Putamen (tissue), 1 donor: ENCODE results near the gene MRM1.

Source experiments
- DNase-seq: peaks from one replicate; pipeline ENCODE4 v3.0.0-alpha.2; 2016; ENCODE audit warnings: low spot score

MRM1 gene, protein sequence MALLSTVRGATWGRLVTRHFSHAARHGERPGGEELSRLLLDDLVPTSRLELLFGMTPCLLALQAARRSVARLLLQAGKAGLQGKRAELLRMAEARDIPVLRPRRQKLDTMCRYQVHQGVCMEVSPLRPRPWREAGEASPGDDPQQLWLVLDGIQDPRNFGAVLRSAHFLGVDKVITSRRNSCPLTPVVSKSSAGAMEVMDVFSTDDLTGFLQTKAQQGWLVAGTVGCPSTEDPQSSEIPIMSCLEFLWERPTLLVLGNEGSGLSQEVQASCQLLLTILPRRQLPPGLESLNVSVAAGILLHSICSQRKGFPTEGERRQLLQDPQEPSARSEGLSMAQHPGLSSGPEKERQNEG

DNA sequence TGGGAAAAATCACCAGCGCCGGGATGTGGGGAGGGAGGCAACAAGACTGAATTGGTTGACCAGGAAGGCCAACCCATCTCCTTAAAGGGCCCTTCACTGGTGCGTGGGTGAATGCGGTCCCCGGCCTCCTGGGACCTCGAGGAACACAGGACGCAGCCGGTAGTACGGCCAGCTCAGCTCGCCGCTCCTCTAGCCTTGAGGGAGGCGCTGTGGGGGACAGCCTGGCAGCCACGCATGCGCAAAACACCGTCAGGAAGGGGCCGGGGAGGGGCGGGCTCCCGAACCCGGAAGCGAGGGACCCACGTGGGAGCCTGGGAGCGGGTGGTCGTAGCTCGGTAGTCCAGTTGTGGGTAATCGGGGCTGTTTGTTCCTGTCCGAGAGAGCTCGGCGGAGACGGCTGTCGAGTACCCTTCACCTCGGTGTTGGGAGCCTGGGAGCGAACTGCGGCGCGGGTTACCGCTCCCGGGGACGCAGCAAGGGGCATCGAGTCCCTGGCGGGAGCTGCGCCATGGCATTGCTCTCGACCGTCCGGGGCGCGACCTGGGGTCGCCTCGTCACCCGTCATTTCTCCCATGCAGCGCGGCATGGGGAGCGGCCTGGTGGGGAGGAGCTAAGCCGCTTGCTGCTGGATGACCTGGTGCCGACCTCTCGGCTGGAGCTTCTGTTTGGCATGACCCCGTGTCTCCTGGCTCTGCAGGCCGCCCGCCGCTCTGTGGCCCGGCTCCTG, at the start of gene MRM1:
TSS of gene MRM1 (plus strand) at position 281 of the 727 bp plus-strand sequence. CDS start at position 509, 228 bp downstream.
- DNase-seq, result peak; percentile 94

DNA sequence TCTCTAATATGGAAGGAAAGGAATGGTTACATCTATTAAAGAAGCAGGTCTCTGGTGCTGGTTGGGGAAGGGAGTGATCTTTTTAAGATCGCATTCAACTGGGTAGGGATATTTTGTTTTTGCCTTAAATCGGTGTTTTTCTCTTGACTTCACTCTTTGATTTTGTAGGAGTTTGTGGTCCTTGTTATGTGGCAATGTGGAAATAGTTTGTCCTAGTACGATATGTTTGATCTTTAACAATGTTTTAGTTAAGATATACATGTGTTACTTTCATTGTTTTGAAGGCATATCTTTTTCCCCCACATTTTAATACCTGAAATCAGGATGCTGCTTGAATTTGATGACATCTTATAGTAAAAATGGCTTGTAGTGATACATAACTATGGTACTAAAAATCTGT, 47.9 kb upstream of the MRM1 start:
- DNase-seq, result no peak

DNA sequence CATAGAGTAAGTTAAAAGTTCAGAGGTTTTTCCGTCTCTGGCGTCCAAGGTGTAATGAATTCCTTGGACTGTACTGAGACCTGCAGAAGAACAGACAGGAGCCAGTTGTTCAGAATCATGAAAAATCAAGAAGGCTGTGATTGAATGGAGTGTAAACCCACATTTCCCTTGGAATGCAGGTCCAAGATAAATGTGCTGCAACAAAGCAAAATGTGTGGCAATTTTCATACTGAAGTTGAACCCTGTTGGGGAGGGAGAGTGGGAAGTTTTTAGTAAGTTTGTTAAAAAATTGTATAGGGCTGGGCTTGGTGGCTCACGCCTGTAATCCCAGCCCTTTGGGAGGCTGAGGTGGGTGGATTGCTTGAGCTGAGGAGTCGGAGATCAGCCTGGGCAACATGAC, 35.3 kb upstream of the MRM1 start:
- DNase-seq, result no peak

DNA sequence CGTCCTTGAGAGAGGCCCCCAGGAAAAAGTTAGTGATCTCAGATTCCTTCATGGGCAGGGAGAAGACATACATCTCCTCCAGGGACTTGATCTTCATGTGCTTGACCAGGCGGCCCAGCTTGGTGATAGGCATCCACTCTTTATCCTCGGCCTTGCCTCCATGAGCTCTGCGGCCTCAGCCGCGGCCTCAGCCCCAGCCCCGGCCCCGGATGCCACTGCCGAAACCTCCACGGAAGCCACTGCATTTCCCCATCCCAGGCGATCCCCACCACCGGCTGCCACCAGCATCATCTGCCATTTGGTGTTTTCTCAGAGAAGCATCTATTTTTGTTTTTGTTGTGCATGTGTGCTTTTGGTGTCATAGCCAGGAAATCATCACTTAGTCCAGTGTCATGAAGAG, 26.4 kb upstream of the MRM1 start:
- no peak for DNase-seq

DNA sequence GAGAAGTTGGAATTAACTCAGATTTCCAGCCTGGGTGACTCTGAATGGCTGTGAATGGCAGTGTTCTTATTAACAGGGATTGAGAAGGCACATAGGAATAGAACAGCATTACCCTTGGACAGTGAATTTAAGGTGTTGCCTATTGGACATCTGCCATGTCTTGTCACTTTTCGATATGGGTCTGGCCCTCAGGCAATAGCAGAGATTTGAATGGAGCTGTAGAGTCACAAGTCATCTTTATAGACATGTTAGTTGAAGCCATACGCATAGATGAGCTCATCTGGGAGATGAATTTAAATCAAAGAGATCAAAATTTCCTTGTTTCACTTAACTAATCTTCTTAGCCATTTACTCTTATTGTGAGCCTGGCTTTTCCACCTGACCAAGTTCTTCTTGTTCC, 24.6 kb upstream of the MRM1 start:
- DNase-seq, result no peak

DNA sequence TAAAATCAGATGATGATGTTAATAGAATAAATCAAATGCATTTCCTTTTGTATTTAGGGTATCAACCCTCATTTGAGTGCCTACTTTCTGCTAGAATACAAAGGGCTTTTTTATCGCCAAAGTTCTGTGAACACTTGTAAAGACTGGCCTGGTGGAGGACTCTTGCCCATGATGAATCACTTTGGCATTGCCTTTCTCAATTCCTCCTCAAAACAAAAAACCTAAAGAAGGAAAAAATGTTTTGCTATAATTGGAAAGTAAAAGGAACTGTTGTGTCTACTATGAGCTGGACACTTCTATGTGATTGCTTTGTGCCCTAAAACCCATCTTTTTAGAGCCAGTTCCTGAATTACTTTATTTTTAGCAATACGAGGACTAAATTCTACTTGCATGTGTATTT, 22.7 kb upstream of the MRM1 start:
- no peak for DNase-seq

DNA sequence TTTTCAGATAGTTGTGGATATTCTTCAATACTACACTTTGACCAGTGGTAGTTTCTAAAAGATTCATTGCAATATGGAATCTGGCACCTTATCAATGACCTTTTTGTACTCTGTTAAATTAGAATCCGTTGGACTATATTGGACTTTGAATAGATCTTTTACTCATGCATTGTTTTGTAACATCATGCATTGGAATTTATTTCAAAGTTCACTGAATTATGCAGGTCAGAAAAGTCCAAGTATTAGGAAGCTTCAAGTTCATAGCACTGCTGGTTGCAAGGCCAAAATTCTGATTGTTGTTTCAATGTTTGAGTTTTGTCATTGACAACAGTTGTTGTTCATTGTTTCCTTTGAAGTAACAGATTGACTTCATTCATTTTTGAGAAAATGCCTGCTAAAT, 17.6 kb upstream of the MRM1 start:
- DNase-seq, result no peak

DNA sequence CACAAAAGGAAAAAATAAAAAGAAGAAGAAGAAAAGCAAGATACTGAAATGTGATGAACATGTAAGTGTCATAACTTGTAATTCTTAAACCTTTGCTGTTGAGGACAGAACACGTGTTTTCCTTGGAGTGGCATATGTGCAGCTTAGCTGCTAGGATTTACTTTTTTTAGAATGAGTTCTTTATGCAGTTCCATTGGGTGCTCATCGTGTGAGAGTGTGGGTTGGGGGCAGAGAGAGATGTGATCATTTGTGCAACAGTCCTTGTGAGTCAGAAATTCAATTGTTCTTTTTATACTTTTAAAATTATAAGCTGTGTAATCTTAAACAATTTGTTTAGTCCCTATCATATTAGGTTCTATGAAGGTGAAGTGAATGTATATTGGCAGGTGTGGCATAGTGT, 15.2 kb upstream of the MRM1 start:
- DNase-seq, result no peak

DNA sequence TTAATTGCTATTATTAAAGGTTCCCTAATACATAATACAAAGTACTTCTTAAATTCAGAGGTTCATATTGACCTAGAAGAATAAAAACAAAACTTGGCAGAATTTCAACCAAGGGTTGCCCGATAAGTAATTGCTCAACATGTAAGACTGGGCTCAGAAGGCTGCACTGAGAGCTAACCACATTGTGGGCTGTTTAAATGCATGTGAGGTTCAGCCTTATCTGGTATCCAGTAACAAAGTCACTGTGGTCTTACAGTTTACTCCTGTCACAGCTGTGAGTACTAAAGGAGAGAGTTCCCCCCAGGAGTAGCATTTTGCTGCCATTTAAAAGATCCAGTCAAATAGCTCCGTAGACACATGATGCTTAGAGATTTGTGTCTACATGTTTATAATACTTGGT, 11.3 kb upstream of the MRM1 start:
- no peak for DNase-seq

DNA sequence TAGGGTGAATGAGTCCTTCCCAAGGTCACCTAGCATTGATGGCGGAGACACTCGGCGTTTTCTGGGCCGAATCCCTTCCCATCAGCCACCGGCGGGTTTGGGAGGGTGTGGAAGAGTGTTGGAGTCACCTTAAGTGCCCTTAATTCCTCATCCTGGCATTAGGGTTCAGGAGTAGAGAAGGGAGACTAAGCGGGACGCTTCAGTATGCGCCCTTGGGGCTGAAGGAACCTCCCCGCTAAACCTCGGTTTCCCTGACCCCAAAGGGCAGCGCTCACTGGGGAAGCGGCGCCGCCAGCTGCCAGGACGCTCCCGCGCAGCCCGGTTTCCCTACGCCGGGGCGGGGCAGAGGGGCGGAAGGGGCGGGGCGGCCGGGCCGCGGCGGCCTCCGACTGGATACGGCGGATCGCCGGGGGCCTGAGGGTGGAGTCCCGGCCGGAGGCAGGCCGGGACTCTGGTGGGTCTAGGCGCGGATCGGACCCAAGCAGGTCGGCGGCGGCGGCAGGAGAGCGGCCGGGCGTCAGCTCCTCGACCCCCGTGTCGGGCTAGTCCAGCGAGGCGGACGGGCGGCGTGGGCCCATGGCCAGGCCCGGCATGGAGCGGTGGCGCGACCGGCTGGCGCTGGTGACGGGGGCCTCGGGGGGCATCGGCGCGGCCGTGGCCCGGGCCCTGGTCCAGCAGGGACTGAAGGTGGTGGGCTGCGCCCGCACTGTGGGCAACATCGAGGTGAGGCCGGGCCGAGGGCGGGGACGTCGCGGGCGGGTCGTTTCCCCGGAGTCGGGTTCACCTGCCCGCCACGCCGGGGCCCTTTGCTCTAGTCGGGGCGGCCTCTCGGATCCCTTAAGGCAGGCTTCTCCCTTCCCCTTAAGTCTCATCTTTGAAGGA, 9.7 kb upstream of the MRM1 start, which contains the start of gene DHRS11:
TSS of gene DHRS11 (plus strand) at position 446 of the 882 bp plus-strand sequence. CDS start at position 577, 131 bp downstream.
- peak; percentile 82 for DNase-seq

DNA sequence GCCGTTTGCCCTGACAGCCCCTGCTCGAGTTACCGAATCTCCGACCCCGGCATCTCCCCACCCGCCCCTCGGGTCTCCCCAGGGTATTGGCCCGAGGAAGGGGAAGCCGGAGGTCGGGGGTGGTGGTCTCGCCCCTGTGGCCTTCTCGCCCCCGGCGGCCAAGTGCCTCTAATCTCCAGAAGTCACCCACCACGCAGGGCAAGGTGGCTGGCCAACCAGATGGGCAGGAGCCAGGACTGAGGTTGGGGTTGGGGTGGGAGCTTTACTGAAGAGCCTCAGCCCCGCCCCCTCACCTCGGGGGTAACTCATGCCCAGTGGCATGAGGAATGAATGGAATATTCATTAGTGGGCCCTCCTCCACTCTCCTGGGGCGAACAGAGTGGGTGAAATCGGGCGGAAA, 9.1 kb upstream of the MRM1 start:
- DNase-seq, result no peak

DNA sequence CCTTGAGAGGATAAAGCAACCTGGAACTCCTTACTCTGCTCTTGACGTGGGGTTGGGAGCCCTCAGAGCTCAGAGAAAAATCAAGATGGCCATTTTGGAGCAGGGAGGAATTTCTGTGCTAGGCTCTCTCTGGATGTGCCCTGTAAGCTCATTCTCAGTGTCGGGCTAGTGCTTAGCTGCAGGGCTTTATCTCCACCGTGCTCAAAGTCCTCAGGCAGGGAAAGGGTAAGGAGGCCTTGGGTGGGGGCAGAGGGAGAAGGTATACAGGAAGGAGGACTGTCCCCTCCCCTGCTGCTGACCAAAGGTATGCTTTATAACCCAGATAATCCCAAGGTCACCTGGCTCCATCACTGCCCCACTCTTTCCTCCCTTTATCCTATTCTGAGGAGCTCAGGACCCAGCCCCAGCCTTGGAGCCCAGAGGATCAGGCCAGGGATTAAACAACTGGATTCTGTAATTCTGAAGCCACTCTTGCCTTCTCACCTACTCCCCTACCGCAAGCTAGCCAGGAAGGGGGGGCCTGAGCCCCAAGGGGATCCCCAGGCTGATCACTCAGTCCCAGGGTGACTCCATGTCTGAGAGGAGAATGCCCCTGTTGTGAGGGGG, 8.6 kb upstream of the MRM1 start:
- DNase-seq, result no peak

DNA sequence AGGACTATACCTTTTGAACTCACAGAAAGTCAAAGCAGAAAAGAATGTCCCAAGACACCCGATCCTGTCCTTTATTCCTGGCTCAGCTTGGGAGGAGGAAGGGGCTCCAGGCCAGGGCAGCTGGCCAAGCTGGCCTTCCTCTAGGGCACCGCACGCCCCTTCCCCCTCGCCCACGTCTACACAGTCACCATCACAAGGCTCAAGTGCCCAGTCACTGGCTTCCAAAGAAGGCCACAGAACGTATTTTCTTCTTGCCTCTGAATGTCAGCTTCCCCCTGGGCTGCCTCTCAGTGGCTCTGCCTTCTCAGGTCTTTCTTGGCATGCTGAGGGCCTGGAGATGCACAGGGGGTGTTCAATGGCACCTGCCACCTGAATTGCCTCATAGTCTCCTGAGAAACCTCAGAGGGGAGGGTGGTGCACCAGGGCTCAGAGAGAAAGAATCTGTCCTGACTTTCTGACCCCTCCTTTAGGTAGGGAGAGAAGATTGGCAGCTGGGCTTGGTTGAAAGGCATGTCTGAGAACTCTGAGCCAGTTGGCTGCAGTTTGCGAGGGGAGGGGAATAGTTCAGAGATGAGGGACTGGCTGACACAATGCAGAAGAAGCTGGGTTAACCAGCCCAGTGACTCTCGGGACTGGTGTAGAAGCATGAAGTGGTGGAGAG, 7.6 kb upstream of the MRM1 start:
- no peak for DNase-seq

DNA sequence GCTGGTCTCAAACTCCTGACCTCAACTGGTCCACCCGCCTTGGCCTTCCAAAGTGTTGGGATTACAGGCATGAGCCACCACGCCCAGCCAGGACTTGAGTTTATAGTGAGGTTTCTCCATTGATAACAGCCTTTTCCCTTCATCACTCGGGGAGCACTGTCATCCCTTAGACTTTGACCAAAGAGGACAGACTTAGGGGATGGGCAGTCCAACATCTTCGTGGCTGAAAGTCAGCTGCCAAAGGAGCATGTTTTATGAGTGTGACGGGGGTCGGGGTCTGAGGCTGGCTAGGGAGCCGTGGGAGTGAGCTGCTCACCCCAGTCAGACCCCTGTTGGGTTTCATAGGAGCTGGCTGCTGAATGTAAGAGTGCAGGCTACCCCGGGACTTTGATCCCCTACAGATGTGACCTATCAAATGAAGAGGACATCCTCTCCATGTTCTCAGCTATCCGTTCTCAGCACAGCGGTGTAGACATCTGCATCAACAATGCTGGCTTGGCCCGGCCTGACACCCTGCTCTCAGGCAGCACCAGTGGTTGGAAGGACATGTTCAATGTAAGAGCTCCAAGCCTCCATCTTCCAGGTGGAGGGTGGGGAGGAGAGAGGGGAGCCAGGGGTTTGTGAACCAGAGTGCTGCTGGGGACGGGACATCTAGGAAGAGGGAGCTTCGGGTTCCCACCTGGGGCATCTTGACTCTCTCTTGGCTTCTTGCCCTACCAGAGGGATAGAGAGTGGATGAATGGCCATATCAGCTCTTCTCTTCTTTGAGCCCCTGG, 6.6 kb upstream of the MRM1 start:
- DNase-seq, result no peak

DNA sequence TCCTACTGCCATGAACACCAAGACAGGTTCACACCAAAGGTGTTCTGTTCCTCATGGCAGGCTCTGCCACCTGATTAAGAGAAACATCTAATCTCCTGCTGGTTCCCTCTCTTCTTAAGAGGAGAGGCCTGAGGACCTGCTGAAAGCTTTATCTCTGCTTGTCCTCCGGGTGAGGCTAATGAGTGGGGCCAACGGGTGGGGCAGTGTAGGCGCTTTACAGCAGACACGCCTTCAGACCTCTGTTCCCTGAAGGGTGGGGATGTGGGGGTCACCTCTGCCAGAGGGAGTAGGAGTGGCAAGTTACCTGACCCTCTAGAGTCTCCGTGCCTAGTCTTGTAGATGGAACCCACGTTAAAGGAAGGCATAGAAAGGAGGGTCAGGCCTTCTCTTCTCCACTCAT, 4.2 kb upstream of the MRM1 start:
- DNase-seq, result no peak

DNA sequence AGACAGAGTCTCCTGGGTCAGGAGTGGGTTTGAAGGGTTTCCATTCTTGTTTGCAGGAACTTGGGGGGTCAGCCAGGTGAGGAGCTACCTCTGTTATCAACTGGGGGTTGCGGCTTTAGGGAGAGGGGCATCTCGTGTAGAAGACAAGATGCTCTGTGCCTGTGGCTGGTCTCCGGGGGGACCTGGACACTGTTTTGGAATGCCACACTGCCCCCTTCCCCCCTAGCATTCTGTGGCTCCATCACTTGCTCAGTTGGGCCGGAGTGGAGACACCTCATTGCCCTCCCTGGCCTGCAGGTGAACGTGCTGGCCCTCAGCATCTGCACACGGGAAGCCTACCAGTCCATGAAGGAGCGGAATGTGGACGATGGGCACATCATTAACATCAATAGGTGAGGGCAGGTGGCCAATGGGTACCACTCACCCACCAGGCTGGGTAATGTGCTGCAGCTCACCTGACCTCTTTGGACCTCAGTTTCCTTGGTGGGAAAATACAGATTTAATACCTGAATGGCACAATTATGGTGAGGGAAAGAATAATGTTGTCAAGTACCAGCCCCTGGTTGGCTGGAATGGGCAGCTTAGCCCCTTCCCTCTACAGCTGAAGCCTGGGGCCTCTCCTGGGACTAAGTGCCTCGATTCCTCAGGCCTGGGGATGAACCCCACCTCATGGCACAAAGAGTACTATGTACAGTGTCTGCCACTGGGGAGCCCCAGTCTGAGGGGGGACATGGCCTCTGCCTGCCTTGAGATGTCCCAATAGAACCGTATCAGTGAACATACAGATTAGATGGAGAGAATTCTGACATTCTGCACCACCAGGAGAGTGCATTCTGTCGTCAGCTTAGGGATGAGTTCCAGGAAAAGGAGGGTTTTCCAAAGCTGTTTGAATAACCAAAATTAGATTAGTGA, 3.3 kb upstream of the MRM1 start:
- no peak for DNase-seq

DNA sequence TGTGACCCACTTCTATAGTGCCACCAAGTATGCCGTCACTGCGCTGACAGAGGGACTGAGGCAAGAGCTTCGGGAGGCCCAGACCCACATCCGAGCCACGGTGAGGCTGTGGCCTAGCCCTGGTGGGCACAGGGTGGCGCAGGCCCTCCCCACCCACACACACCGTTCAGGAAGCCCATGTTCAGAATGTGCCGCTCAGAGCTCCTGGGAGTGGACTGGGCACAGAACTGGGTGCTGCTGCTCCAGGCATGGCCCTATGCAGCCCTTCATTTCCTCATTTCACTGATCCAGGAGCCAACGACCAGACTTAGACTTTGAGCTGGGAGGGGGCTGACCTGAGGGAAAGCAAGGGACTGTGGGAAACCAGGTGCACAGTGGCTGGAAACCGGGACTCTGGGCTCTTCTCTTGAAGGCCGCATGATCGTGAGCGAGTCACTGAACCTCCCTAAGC, 2.4 kb upstream of the MRM1 start:
- no peak for DNase-seq

DNA sequence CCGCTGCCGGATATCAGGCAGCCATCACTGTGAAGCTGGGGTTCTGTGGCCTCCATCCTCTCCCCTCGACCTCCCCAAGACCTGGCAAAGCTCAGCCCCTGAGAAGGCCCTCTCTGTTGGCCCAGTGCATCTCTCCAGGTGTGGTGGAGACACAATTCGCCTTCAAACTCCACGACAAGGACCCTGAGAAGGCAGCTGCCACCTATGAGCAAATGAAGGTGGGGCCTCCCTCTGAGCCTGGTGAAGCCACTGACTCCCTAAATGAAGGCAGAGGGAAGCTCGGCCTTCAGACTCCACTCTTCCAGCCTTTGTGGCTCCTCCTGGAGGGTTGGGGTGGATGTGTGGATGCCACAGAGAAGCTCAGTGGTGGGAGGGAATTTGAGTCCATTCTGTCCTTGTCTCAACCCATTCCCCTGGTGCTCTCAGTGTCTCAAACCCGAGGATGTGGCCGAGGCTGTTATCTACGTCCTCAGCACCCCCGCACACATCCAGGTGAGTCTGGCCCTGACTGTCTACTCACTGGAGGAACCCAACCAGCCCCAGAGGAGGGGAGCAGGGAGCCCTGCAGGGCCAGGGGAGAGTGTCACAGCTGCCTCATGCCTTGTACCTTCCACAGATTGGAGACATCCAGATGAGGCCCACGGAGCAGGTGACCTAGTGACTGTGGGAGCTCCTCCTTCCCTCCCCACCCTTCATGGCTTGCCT, 1.7 kb upstream of the MRM1 start:
- DNase-seq, result no peak

DNA sequence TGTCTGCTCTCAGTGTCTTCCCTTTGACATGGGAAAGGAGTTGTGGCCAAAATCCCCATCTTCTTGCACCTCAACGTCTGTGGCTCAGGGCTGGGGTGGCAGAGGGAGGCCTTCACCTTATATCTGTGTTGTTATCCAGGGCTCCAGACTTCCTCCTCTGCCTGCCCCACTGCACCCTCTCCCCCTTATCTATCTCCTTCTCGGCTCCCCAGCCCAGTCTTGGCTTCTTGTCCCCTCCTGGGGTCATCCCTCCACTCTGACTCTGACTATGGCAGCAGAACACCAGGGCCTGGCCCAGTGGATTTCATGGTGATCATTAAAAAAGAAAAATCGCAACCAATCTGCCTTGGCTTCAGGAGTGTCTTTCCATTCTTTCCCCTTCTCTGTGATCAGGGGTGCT, 918 bp upstream of the MRM1 start:
- no peak for DNase-seq
